Left cardiac atrium (tissue), 4 donors: ENCODE results near the gene PID1. TPM values are rescaled to one million over a fixed set of nuclear protein-coding genes. Genes with fewer than 3 reads are reported as not detected.
A peak's percentile ranks its signal among the peaks of the same experiment; 100 is the strongest.
"Not testable (repeated sequence)": the region's sequence is repeated elsewhere in the genome, so short reads cannot be mapped to it uniquely, and the experiment has no call there.

Source experiments
- ATAC-seq, 2 donors: fragments of 200-7000 bp; cut with Tn5 transposase; one replicate each; pipeline ENCODE4 v1.9.1; 2020; ENCODE audit warnings: mild to moderate bottlenecking in 2 of 2, moderate library complexity in 2 of 2
- DNase-seq: peaks from one replicate; pipeline ENCODE4 v3.0.0-alpha.2; 2020
- intact Hi-C, 2 donors: fragments of 100-400 bp; cut with DNase I; formaldehyde crosslinking; loops; one replicate each; pipeline versions ENCODE4 v1.14.1 to v1.15.1; 2022 to 2023
- total RNA-seq, 2 donors: library from RNA; stranded (reverse); fragmentation: NEBNext Ultra II Directional; extraction: Animal tissue kit (Norgen Biotek cat#: 25700); gene quantifications; one replicate each; pipeline ENCODE4 v1.2.1, GENCODE V29; 2021
- donor health status: DM: no; HTN: yes; CAD: no.
- donor health status: DM: no; HTN: yes; CAD: no; lungs with severe emphysema.
- donor health status: DM: yes; HTN: yes; CAD: no.
- donor health status: Dilated cardiomyopathy.

Gene PID1
- total RNA-seq, 2 donors from 2014 or later: 11.3 to 15.1 TPM

DNA sequence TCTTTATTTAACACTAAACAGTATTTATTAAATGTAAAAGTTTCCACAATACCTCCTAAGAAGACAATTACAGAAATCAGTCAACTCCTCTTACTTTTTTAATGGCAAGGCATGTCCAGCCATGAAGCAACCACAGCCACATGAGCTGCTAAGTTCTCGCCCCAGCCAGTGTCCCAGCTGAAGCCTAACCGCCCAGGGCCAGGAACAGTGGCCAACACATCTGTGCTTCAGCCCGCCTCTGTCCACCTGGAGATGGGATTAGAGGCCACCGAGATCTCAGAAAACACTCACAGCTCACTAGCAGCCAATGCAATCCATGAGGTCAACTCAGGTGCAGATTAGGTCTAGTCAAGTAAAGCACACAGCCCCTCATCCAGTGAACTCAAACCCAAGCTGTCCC, 40.2 kb downstream of the PID1 start:
- no peak for DNase-seq
- ATAC-seq: peak in 1 of 2 donors; percentile 47

DNA sequence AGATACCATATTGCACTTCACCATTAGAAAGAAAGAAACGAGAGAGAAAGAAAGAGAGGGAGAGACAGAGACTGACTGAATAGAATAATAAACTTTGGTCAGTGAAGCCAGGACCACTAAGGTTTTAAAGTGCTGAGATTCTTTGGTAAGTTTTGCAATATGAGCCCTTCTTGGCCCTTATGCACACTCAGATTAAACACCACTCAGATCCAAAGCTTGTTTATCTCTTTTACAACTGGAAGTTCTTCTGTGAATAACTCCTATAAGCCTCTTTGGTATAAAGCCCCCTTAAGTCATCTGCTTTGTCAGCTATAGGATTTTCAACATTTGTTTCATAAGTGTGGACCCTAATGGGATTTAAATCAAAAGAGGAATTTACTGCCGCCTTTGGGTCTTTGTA, 40.8 kb downstream of the PID1 start:
- intact Hi-C loops: no loop called here
- no peak for ATAC-seq
- DNase-seq: no peak

More for the DNA sequence above, 40.2 kb downstream of the PID1 start:
- intact Hi-C loops: no loop called here

DNA sequence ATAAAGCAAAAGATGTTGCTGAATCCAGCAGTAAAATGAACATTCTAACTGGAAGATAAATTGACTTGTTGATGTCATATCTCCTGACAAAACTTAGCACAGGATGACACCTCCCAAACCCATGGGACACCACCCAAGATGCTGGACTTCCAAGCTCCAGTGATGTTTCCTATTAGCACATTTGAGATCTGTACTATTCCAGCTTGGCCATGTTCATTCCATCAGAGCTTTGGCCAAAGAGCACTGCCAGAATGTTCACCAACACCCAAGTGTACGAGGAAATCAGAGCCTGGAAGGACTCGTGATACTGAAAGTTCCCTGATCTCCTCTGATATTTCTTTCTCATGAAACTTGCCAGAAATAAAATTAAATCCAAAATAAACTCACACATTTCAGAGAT, 44.7 kb downstream of the PID1 start:
- ATAC-seq: peak; percentile 26 to 47
- intact Hi-C loops: no loop called here
- peak; percentile 26 for DNase-seq

DNA sequence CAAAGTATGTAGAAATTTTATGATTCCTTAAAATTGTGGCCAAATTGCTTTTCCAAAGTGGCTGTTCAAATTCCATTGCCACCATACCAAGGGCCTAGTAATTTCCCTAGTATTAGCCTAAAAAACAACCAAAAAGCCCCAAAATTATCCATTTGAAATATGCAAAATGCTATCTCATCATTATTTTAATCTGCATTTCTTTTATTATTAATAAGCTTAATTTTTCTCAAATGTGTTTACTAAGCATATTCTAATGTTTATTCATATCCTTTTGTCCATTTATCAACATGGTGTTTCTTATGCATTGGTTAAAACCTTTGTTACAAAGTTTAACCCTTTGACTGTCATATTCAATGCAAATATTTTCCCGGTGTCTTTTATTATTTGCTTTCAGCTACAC, 48.0 kb downstream of the PID1 start:
- intact Hi-C loops: no loop called here

DNA sequence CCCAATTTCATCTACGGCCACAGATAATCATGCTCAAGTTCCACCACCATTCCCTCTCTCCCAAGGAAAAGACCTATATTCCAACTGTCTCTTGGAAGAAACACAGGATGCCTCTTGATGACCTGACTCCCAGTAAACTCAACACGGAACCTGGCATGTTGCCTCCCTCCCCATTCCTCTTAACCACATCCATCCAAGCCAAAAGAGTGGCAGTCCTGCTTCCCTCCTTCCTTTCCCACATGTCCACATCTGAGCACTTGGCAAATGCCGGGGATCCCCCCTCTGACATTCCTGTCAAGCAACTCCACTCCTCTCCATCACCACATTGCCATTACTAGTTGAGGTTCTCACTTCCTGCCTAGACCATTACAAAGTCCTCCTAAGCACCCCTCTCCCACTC, 49.4 kb downstream of the PID1 start:
- ATAC-seq (no peak), DNase-seq (no peak)
- intact Hi-C loops: no loop called here

More for the DNA sequence above, 48.0 kb downstream of the PID1 start:
- ATAC-seq: no peak
- DNase-seq: no peak

DNA sequence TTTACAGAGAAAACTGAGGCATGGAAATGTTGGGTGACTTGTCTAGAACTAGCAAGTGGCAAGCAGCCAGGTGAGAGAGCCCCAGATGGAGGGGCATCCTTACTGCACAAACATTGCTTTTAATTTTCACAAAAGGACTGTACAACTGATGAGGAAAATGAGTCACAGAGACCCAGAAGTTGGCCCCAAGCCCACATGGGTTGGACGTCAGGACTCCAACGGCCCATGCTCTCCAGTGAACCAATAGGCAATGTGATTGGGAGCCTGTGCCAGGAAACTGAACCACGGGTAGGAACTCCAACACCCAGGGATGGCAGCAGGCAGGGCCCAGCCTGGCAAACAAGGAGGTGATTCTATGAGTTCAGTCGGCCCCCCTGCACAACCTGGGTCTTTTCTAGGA, 50.8 kb downstream of the PID1 start:
- no peak for ATAC-seq
- DNase-seq: no peak
- intact Hi-C loops: no loop called here

DNA sequence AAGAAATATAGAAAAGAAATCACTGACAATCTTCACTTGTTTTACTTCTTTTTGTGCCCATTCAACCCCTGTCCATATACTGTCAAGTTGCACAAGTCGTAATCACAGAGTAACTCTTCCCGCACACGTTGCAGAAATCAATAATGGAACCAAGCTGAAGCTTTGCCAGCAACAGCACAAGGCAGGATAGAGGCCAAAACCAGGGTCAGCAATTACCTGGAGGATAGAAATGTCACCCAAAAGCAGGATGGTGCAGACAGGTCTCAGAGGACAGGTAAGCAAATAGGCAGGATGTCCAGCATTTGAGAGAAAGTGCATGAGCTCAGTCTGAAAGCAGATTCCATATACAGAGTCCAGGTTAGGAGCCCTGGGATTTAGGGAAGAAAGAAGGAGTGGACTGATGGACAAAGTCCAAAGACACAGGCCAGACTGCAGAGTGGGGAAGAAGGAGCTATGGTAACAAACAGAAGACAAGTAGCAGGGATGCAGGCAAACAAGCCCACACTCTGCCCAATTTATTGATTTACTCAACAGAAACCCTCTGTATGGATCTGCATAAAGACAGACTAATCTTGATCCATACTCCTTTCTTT, 52.7 kb downstream of the PID1 start:
- no peak for ATAC-seq
- intact Hi-C loops: no loop called here
- DNase-seq: no peak

DNA sequence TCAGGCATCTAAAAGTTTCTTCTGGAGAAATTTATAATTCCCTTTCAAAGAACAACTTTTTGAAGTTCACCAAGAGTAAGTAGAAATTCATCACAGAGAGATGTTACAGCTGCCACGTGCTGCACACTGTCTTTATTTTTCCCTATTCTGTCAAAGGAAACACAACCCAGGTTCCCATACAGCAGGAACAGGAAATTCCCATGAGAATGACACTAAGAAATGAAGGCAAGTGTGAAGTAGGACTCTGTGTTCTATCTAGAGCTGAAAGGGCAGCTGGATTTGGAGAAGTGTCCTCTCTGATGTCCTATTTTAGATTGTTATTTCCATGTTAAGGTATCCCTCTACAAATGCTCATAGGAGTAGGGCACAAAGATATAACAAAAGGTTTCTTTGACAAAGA, 58.8 kb downstream of the PID1 start:
- no peak for DNase-seq
- ATAC-seq: no peak
- intact Hi-C loops: no loop called here

DNA sequence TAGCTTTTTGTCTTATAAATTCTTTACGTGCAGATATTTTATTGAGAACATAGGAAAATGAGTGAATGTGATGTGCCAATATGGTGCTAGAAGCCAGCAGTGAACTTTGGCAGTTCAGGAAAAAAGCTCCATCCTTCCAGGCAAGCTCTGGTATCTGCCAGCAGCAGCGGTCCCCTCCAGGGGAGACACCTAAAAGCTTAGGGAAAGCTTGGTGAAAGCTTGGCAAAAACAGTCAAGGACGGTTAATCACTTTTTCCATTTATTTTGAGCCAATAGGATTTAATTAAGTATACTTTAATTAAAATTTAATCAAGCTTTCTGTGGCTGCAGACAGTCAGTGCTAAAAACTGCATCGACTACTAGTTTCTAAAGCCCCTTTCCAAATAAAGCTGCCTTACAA, 60.4 kb downstream of the PID1 start:
- intact Hi-C loops: no loop called here
- DNase-seq (no peak), ATAC-seq (no peak)

DNA sequence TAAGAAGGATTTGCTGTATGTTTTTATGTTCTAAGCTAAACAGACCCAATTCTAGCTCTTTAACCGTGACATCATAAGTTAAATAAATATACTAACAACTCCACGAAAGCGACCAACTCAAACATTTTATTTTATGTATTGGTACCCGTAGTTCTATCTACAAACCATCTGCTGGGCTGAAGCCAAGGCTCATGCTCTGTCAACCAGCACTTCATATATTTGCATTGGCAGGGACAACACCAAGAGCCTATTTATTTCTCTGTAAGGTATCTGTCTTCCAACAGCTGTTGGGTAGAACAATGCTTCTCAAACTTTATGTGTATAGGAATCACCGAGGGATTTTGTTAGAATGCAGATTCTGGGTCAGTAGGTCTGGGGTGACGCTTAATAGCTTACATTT, 64.5 kb downstream of the PID1 start:
- ATAC-seq (no peak), DNase-seq (no peak)
- intact Hi-C loops: no loop called here

DNA sequence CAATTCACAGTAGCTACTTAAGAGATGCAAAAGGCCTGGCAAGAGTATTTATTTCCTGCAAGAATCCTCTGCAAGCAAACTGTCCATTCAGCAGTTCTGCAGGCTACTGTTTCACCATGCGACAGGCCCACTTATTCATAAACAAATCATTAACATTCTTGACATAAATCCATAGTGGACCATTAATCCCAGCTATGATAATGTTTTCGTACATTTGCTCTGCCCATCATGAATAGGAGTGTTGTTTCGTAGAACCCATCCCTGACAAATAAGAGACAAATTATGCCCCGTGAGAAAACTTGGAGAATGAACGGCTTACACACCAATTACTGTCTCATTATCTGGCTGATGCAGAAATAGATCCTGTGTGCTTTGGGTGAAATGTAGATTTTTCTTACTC, 65.4 kb downstream of the PID1 start:
- ATAC-seq (no peak), DNase-seq (no peak)
- intact Hi-C loops: no loop called here

DNA sequence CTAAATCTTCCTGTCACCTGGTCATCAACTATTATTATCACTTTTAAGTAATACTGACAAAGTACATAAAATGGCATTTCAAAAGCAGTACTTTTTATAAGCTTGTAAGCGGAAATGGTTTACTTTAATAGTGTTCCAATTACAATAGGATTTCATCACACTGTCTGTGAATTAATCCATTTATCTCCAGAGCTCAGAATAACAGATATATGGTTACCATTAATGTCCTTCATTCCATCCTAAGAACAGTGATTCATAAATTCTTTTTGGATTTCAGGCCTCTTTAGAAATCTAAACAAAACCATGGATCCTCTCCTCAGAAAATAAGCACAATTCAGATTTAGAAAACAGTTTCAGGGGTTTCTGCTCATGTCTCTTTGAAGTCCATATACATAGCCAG, 68.4 kb downstream of the PID1 start:
- ATAC-seq: no peak
- intact Hi-C loops: no loop called here

DNA sequence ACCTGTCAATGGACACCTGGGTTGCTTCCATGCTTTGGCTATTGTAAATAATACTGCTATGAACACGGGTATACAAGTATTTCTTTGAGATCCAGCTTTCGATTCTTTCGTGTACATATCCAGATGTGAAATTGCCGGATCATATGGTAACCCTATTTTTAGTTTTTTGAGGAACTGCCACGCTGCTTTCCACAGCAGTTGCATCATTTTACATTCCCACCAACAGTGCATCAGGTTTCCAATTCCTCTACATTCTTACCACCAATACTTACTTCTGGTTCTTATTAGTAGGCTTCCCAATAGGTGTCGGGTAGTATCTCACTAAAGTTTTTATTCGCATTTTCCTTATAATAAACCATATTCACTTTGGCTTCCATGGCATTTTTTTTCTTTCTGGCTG, 69.6 kb downstream of the PID1 start:
- intact Hi-C loops: no loop called here
- ATAC-seq (no peak), DNase-seq (no peak)

More for the DNA sequence above, 68.4 kb downstream of the PID1 start:
- DNase-seq: no peak

DNA sequence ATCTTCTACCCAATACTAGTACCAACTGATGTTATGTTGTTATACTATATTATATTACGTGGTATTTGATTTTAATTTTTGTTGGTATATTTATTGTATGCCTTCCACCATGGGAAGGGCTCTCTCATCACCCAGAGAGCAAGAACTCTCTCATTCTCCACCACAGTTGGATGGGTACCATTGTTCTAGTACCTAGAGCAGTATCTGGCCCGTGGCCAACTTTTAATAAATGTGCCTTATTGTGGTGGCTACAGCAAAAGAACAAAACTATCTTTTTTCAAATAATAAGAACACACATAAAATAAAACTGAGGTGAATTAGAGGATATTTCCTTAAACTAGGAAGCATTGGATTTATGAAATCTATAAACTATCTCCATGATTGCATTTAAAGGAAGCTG, 71.8 kb downstream of the PID1 start:
- ATAC-seq: no peak
- DNase-seq: no peak
- intact Hi-C loops: no loop called here

DNA sequence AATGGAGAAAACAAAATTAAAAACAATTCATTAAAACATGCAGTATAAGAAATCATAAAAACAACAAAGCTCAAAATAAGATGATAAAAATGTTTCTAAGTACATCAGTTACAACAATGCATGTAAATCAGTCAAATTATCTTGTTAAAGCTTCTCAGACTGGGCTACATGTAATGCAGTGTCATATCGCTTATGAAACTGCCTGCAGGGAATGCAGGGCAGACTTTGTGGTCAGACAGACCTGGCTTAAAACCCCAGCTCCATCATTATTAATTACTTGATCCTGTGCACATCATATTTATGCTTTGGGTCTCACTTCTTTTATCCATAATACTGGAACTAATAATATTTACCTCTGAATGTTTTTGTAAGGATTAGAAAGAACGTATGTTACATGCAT, 74.6 kb downstream of the PID1 start:
- DNase-seq (no peak), ATAC-seq (no peak)
- intact Hi-C loops: no loop called here

DNA sequence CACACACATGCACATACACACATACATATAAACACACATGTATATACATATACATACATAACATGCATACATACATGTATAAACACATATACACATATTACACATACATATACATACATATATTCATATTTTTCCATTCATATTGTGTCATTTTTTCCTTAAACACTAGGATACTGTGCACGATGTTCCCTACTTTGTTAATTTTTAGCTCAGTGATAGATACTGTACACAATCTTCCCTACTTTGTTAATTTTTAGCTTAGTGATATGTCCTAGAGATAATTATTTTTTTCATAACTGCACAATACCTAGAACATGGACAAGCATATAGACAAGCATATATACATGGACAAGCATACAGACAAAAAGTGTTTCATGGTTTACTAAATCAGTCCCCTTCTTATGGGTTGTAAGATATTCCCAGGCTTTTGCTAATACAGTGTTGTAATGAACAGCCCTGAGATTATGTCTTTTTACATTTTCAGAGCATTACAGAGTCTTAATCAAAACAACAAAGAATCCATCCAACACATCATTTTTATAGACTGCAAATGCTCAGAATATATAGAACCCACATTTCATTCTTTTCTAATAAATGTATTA, 75.6 kb downstream of the PID1 start:
- ATAC-seq (no peak), DNase-seq (no peak)
- intact Hi-C loops: no loop called here

DNA sequence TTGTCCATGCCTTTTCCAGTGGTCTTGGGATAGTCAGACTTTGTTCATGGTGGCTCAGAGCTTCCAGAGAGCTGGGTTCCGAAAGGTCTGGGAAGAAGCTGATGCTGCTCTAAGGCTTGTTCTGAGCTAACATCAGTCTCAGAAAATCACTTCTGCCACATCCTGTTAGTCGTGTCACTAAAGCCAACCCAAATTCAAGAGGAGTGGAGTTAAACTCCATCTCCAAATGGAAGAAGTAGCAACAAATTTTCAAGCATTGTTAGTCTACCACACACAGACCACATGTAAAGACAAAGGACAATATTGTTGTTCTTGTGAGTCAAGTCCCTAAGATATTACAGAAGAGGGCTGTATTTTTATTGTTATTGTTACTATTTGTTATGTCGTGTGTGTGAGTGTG, 77.8 kb downstream of the PID1 start:
- no peak for DNase-seq
- intact Hi-C loops: no loop called here
- no peak for ATAC-seq

DNA sequence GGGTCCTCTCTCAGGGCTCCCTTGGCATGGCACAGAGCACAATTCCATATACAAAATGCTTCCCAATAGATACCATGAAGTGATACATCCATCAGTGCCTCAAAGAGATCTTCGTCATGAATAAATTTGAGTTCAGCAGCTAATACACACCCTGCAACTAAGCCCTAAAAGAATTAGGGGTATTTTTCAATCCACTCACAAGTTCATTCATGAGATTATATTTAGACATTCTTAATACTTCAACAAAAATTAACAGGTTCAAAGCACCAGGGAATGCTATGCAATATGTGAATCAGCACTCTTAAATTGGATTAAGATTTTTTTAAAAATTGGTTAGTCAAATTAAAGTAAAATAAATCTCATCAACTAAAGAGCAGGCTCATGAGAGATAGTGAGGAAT, 79.7 kb downstream of the PID1 start:
- DNase-seq: no peak
- intact Hi-C loops: no loop called here
- ATAC-seq: no peak

DNA sequence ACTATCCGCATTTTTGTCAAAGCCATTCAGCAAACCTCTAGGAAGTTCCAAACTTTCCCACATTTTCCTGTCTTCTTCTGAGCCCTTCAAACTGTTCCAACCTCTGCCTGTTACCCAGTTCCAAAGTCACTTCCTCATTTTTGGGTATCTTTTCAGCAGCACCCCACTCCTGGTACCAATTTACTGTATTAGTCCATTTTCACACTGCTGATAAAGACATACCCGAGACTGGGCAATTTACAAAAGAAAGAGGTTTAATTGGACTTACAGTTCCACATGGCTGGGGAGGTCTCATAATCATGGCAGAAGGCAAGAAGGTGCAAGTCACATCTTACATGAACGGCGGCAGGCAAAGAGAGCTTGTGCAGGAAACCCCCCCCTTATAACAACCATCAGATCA, 84.0 kb downstream of the PID1 start:
- intact Hi-C loops, ATAC-seq, DNase-seq: not testable (repeated sequence)

DNA sequence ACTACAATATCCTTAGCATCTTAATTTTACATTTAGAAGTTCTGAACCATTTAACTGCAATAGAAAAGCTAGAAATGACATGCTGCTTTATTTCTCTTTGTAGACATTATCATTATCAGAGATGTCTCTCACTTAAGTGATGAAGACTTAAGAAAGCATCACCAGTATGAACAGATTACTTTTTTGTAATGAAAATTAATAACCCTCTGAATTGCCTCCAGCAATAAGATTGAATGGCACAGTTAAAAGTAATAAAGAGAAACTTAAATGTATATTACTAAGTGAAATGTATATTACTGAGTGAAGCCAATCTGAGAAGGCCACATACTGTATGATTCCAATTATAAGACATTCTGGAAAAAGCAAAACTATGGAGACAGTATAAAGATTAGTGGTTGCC, 89.4 kb downstream of the PID1 start:
- DNase-seq (no peak), ATAC-seq (no peak)
- intact Hi-C loops: no loop called here

DNA sequence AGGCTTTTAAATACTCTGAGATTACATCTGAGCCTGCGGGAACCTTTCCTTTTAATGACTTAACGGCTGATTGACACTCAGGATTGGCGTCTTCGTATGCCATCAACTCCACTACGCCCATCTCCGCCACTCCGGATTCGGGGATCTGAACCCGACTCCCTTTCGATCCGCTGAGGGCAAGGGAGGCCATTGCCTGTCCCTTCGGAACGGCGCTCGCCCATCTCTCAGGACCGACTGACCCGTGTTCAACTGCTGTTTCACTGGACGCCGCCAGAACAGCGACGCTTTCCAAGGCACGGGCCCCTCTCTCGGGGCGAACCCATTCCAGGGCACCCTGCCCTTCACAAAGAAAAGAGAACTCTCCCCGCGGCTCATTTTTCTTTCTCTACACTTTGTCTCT, 90.4 kb downstream of the PID1 start:
- DNase-seq (no peak), ATAC-seq (no peak)
- intact Hi-C loops: no loop called here

DNA sequence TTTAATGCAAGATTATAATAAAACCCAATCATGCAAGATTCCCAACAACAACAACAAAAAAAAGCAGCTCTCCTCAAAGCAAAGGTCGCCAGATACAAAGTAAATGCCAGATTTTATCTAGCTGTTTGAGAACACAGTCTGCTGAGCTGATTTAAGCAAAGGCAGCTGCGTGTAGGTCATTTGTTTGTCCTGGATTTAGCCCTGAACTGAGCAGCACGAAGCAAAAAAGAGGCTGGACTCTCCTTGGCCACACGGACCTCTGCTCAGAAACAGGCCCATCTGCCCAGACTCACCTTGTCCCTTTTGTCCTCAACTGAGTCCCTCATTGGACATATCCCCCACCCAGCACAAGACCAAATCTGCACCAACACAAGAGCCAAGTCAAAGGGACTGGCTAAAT, 91.5 kb downstream of the PID1 start:
- no peak for DNase-seq
- peak in 1 of 2 donors; percentile 76 for ATAC-seq
- intact Hi-C loops: no loop called here
